KMS-11 (cell line): ENCODE results near the gene SHMT2.

Experiments used
- H2AFZ ChIP-seq: fragments of 200-600 bp; sonication (generic); 2 replicates; pipeline ENCODE4 v1.6.1; 2016; ENCODE audit warnings: antibody characterized with exemption, mixed run types, low read depth
- H3K27ac ChIP-seq: fragments of 200-600 bp; sonication (generic); 2 replicates; pipeline ENCODE4 v1.6.1; 2016; ENCODE audit warnings: mild to moderate bottlenecking, mixed run types
- H3K27me3 ChIP-seq: fragments of 200-600 bp; sonication (generic); 2 replicates; pipeline ENCODE4 v1.6.1; 2017; ENCODE audit warnings: mild to moderate bottlenecking, low read depth, mixed run types, moderate library complexity; ENCODE audit not compliant: insufficient read depth
- H3K36me3 ChIP-seq: fragments of 200-600 bp; sonication (generic); 2 replicates; pipeline ENCODE4 v1.6.1; 2017; ENCODE audit warnings: mild to moderate bottlenecking, mixed run types; ENCODE audit not compliant: insufficient read depth
- H3K4me1 ChIP-seq: fragments of 200-600 bp; sonication (generic); 2 replicates; pipeline ENCODE4 v1.6.1; 2016; ENCODE audit warnings: mild to moderate bottlenecking, low read depth, mixed run types; ENCODE audit not compliant: poor library complexity, severe bottlenecking
- H3K4me2 ChIP-seq: fragments of 200-600 bp; sonication (generic); 2 replicates; pipeline ENCODE4 v1.7.0; 2016; ENCODE audit warnings: mild to moderate bottlenecking, mixed run types
- H3K4me3 ChIP-seq: fragments of 200-600 bp; sonication (generic); IDR thresholded peaks from 2 replicates; pipeline ENCODE4 v1.6.1; 2017; ENCODE audit warnings: low read depth, low read length, mixed read lengths; ENCODE audit not compliant: insufficient read depth
- H3K79me2 ChIP-seq: fragments of 200-600 bp; sonication (generic); 2 replicates; pipeline ENCODE4 v1.6.1; 2016; ENCODE audit warnings: low read depth, mixed run types; ENCODE audit not compliant: insufficient read depth
- H3K9ac ChIP-seq: fragments of 200-600 bp; sonication (generic); 2 replicates; pipeline ENCODE4 v1.6.1; 2016; ENCODE audit warnings: mild to moderate bottlenecking, mixed run types
- H4K20me1 ChIP-seq: fragments of 200-600 bp; sonication (generic); 2 replicates; pipeline ENCODE4 v1.6.1; 2016; ENCODE audit warnings: mild to moderate bottlenecking, mixed run types; ENCODE audit not compliant: insufficient read depth
- CTCF ChIP-seq: fragments of 200-600 bp; sonication (generic); conservative IDR thresholded peaks from 2 replicates; pipeline ENCODE4 v1.6.1; 2017; ENCODE audit warnings: low read depth, mild to moderate bottlenecking, antibody characterized with exemption, low read length, moderate library complexity, mixed read lengths

The SHMT2 gene

DNA sequence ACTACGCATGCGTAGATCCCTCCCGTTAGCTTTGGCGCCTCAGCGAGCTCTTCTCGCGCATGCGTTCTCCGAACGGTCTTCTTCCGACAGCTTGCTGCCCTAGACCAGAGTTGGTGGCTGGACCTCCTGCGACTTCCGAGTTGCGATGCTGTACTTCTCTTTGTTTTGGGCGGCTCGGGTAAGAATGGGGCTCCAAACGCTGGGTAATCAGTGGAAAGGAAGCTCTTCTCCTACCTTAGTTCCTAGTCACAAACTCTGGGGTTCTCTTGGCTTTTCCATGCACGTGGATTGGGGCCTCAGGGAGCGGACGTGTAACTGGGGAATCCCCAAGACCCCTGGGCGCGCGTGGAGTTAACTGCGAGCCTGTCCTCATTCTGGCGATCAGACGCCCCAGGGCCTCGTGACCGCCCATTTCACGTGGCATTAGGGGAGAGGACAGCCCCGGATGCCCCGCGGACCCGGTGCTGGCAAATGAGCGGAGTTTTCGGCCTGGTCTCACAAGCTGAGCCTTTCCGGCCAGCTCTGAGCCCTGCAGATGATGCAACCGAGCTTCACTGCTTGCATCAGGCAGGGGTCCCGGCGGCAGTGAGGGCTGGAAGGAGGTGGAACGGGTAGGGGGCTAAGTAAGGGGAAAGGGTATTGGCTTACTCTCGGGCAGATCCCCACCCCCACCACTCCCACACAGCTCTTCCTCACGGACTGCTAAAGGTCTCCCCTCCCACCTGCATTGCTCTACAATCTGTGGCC is at the start of gene SHMT2:
Gene SHMT2, plus strand, starts transcription at position 78 of the 747 bp plus-strand sequence. Its CDS starts 68 bp downstream, at position 146.
- Histone ChIP-seq H3K4me3 (peak within 1 kb of the TSS; percentile 77), H3K9ac (peak within 1 kb of the TSS; percentile 94), H3K4me1 (peaks cover 27% of the 10 kb centered on the region), H3K27ac (peak within 1 kb of the TSS; percentile 82), H3K36me3 (peaks cover 12% of the 10 kb centered on the region; the same call in 1 of the 2 replicates), H3K4me2 (peak within 1 kb of the TSS; percentile 74), H4K20me1 (no peaks in the 10 kb centered on the region), H3K79me2 (peaks cover 35% of the 10 kb centered on the region), H3K27me3 (no peaks in the 10 kb centered on the region), H2AFZ (peak within 1 kb of the TSS; percentile 94)
- TF ChIP-seq CTCF, result 0 out of 2 replicates have a peak, but pooled peaks have one; percentile 2

DNA sequence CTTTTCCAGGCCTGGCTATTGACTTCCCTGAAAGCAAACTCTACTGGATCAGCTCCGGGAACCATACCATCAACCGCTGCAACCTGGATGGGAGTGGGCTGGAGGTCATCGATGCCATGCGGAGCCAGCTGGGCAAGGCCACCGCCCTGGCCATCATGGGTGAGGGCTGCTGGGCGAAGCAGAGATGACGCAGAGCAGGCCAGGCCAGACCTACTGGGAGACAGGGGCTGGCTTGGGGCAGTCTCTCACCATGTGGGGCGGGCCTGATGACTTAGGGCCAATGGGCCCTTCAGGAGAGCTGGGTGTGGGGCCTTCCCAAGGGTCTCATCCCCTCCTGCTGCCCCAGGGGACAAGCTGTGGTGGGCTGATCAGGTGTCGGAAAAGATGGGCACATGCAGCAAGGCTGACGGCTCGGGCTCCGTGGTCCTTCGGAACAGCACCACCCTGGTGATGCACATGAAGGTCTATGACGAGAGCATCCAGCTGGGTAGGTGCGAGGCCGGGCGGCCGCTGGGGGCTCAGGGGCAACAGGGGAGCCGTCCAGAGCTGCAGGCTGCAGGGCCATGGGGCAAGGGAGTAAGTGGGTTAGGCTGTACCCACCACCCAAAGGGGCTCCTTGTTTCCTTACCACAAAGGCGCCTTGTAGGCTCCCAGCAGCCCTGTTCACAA is 49.1 kb upstream of the SHMT2 start:
- peaks cover 4% of the 10 kb centered on the region for H3K4me1 ChIP-seq
- H3K79me2 ChIP-seq, result no peaks in the 10 kb centered on the region
- H3K9ac ChIP-seq, result no peak overlapping the region
- H3K36me3 ChIP-seq, result no peaks in the 10 kb centered on the region
- no peak overlapping the region for H2AFZ ChIP-seq
- H3K4me3 ChIP-seq, result no peak overlapping the region
- no peak for TF ChIP-seq CTCF
- H3K27me3 ChIP-seq, result peaks cover 4% of the 10 kb centered on the region; the same call in 1 of the 2 replicates
- no peaks in the 10 kb centered on the region for H4K20me1 ChIP-seq
- no peak overlapping the region for H3K4me2 ChIP-seq
- H3K27ac ChIP-seq, result no peak overlapping the region

GRCh38 chr12:57181072-57181471 is 48.4 kb upstream of the SHMT2 start:
- Histone ChIP-seq H3K27ac (no peak overlapping the region), H3K4me3 (no peak overlapping the region), H3K36me3 (no peaks in the 10 kb centered on the region), H3K9ac (no peak overlapping the region), H4K20me1 (no peaks in the 10 kb centered on the region), H3K27me3 (peaks cover 4% of the 10 kb centered on the region; the same call in 1 of the 2 replicates), H3K4me1 (peaks cover 4% of the 10 kb centered on the region), H3K79me2 (no peaks in the 10 kb centered on the region), H2AFZ (no peak overlapping the region), H3K4me2 (no peak overlapping the region)
- no peak for TF ChIP-seq CTCF

GRCh38 chr12:57181561-57182155 is 47.9 kb upstream of the SHMT2 start:
- H3K9ac ChIP-seq, result no peak overlapping the region
- no peak overlapping the region for H3K27ac ChIP-seq
- H3K79me2 ChIP-seq, result no peaks in the 10 kb centered on the region
- TF ChIP-seq CTCF, result no peak
- H3K36me3 ChIP-seq, result no peaks in the 10 kb centered on the region
- no peak overlapping the region for H2AFZ ChIP-seq
- peaks cover 8% of the 10 kb centered on the region; the same call in 1 of the 2 replicates for H3K27me3 ChIP-seq
- no peak overlapping the region for H3K4me2 ChIP-seq
- peaks cover 4% of the 10 kb centered on the region for H3K4me1 ChIP-seq
- no peak overlapping the region for H3K4me3 ChIP-seq
- H4K20me1 ChIP-seq, result no peaks in the 10 kb centered on the region
